HepG2 (cell line): ENCODE measurements around the gene TPRG1L. TPM values are rescaled to one million over a fixed set of nuclear protein-coding genes. Genes with fewer than 3 reads are reported as not detected.

Experiments
- ATAC-seq: fragments of 200-7000 bp; cut with Tn5 transposase; 3 replicates; pipeline ENCODE4 v1.9.1; 2020; ENCODE audit warnings: mild to moderate bottlenecking, moderate library complexity
- BruUV-seq: library from RNA; stranded (reverse); fragments of 400-500 nt; replicated peaks from 2 replicates; lab custom pipeline; 2021; lab: Mats Ljungman, UMichigan
- CTCF ChIA-PET: fragments of 300-600 bp; formaldehyde crosslinking; extraction: SDS; loops from one replicate; lab custom pipeline; 2021; ENCODE audit warnings: low total read pairs, inconsistent platforms, low intra/inter-chr PET ratio; lab: Yijun Ruan, JAX
- POLR2A ChIA-PET: fragments of 350-600 bp; sonication (Branson Sonifier 250); formaldehyde crosslinking; loops from one replicate; lab custom pipeline; 2020; ENCODE audit warnings: antibody characterized with exemption, inconsistent platforms; lab: Yijun Ruan, JAX
- DNase-seq: peaks from one replicate; pipeline ENCODE4 v3.0.0-alpha.2; 2015; ENCODE audit warnings: low spot score
- FAIRE-seq: peaks from 3 replicates; lab custom pipeline; 2011; peaks lifted over from hg19 to GRCh38; lab: Jason Lieb, UNC
- H2AFZ ChIP-seq: one replicate; pipeline ENCODE4 v1.6.1; 2011; ENCODE audit warnings: low read length, inconsistent platforms
- H3K27ac ChIP-seq: fragments of 300-600 bp; 3 replicates; pipeline ENCODE4 v1.8.0; 2011; ENCODE audit warnings: mixed run types, mild to moderate bottlenecking, mixed read lengths, low read length, inconsistent platforms; ENCODE audit not compliant: insufficient read depth; ENCODE audit errors: extremely low read length
- H3K27me3 ChIP-seq, 2 experiments: fragments of 200-600 bp in 1 of 2; 2 replicates in 1 of 2; 3 replicates in 1 of 2; pipeline versions ENCODE4 v1.6.0 to v1.8.0; 2011; ENCODE audit warnings: low read length in 2 of 2, mild to moderate bottlenecking in 2 of 2, moderate library complexity in 2 of 2, inconsistent platforms in 1 of 2; ENCODE audit not compliant: insufficient read depth in 2 of 2, control insufficient read depth in 1 of 2
- H3K36me3 ChIP-seq, 2 experiments: fragments of 200-600 bp in 1 of 2; replicated peaks in 1 of 2; 2 replicates in 1 of 2; 3 replicates in 1 of 2; pipeline versions ENCODE4 v1.5.1 to v1.8.0; 2011; ENCODE audit warnings: low read length in 2 of 2, inconsistent platforms in 1 of 2; ENCODE audit not compliant: insufficient read depth in 2 of 2, control insufficient read depth in 1 of 2
- H3K4me1 ChIP-seq: 2 replicates; pipeline ENCODE4 v1.5.1; 2012; ENCODE audit warnings: low read length, inconsistent platforms; ENCODE audit not compliant: insufficient read depth
- H3K4me2 ChIP-seq: 2 replicates; pipeline ENCODE4 v1.6.0; 2011; ENCODE audit warnings: low read depth, low read length, inconsistent platforms
- H3K4me3 ChIP-seq, 3 experiments: fragments of 200-600 bp in 1 of 3; sonication (generic), shearing (Covaris generic) in 1 of 3; replicated peaks in 1 of 3; 2 replicates each; pipeline ENCODE4 v1.5.1; 2011 to 2016; ENCODE audit warnings: low read length in 3 of 3, inconsistent platforms in 2 of 3, low read depth in 2 of 3, mild to moderate bottlenecking in 2 of 3, control low read depth in 1 of 3, mixed read lengths in 1 of 3; ENCODE audit not compliant: insufficient read depth in 1 of 3
- H3K79me2 ChIP-seq: one replicate; pipeline ENCODE4 v1.6.1; 2011; ENCODE audit warnings: low read length, inconsistent platforms; ENCODE audit not compliant: insufficient read depth
- H3K9ac ChIP-seq: 2 replicates; pipeline ENCODE4 v1.6.0; 2011; ENCODE audit warnings: mild to moderate bottlenecking, low read depth, low read length, inconsistent platforms; ENCODE audit not compliant: insufficient read depth
- H3K9me3 ChIP-seq: 2 replicates; pipeline ENCODE4 v1.5.1; 2012; ENCODE audit warnings: mild to moderate bottlenecking, low read length
- H4K20me1 ChIP-seq: 2 replicates; pipeline ENCODE4 v1.6.0; 2011; ENCODE audit warnings: inconsistent platforms, mild to moderate bottlenecking, low read length, moderate library complexity; ENCODE audit not compliant: insufficient read depth
- AFF4 ChIP-seq: sonication (generic); formaldehyde crosslinking; IDR thresholded peaks from 2 replicates; pipeline ENCODE4 v1.4.0; 2020; ENCODE audit warnings: missing genetic modification reagents
- CERS6 ChIP-seq: sonication (generic); formaldehyde crosslinking; IDR thresholded peaks from 2 replicates; pipeline ENCODE4 v1.5.0; 2020; ENCODE audit warnings: missing genetic modification reagents
- MAX ChIP-seq: IDR thresholded peaks from 2 replicates; pipeline ENCODE4 v1.6.1; 2012; ENCODE audit warnings: inconsistent platforms
- ZNF12 ChIP-seq: sonication (generic); formaldehyde crosslinking; IDR thresholded peaks from 2 replicates; pipeline ENCODE4 v1.5.0; 2020; ENCODE audit warnings: missing genetic modification reagents
- ZNF180 ChIP-seq: sonication (generic); formaldehyde crosslinking; IDR thresholded peaks from 2 replicates; pipeline ENCODE4 v1.4.0; 2020; ENCODE audit warnings: low read depth, missing genetic modification reagents, borderline replicate concordance
- ZNF326 ChIP-seq: sonication (generic); formaldehyde crosslinking; IDR thresholded peaks from 2 replicates; pipeline ENCODE4 v1.4.0; 2020; ENCODE audit warnings: missing genetic modification reagents, borderline replicate concordance
- ZNF761 ChIP-seq: sonication (generic); formaldehyde crosslinking; conservative IDR thresholded peaks from 2 replicates; pipeline ENCODE4 v1.4.0; 2020; ENCODE audit warnings: mild to moderate bottlenecking, missing genetic modification reagents
- ZNF773 ChIP-seq: sonication (generic); formaldehyde crosslinking; IDR thresholded peaks from 2 replicates; pipeline ENCODE4 v1.4.0; 2020; ENCODE audit warnings: missing genetic modification reagents, borderline replicate concordance
- ZSCAN12 ChIP-seq: sonication (generic); formaldehyde crosslinking; IDR thresholded peaks from 2 replicates; pipeline ENCODE4 v1.9.0; 2021; ENCODE audit warnings: mild to moderate bottlenecking, missing genetic modification reagents
- WGBS: methylation state at CpG from one replicate; pipeline ENCODE4 v1.1.6; 2017; ENCODE audit warnings: low lambda C conversion rate; 5-methylcytosine and 5-hydroxymethylcytosine counted together
- in situ Hi-C: cut with HindIII; loops from 2 replicates; pipeline ENCODE4 v1.10.0; 2017; ENCODE audit warnings: low pct_unique_long_range_greater_than_20kb; ENCODE audit not compliant: extremely low pct_ligation_motif_present
- intact Hi-C: fragments of 100-400 bp; cut with micrococcal nuclease; formaldehyde crosslinking; loops from one replicate; pipeline ENCODE4 v1.10.0; 2022; ENCODE audit not compliant: unreplicated experiment
- polyA plus RNA-seq, 8 experiments: library from polyadenylated mRNA; depleted of rRNA in 3 of 8; stranded (reverse) in 7 of 8; unstranded in 1 of 8; fragments of >200 nt; fragmentation: Illumina TruSeq in 4 of 8; extraction: Trizol in 4 of 8; gene quantifications; 2 replicates each; pipeline versions ENCODE4 v1.2.1 to v1.2.3, GENCODE V29; 2011 to 2016; ENCODE audit warnings: low read depth in 4 of 8, missing spikeins in 1 of 8, mixed read lengths in 1 of 8; ENCODE audit not compliant: insufficient read depth in 1 of 8
- total RNA-seq, 5 experiments: library from RNA; depleted of rRNA; stranded (reverse); fragments of >200 nt; fragmentation: Illumina TruSeq; extraction: Trizol; gene quantifications; 2 replicates each; pipeline ENCODE4 v1.2.3, GENCODE V29; 2016; ENCODE audit warnings: low read depth in 1 of 5

Gene TPRG1L
- total and polyA plus RNA-seq, 2 of the 13 experiments (the other 11 are each of a cell fraction or from before 2014, with no cell fraction given) = 21.3 to 37.4 TPM

- TF ChIP-seq AFF4 (CRISPR knock-in tag) (no peak), MAX (no peak)
These were observed 17.1 kb upstream of the TPRG1L start (continued) for GRCh38 chr1:3607703-3608065.

GRCh38 chr1:3608154-3608553 lies 16.7 kb upstream of the TPRG1L start:
- in situ Hi-C loops = no loop called here
- TF ChIP-seq ZNF326 (no peak), ZNF761 (no peak), CERS6 (CRISPR knock-in tag) (no peak), ZSCAN12 (CRISPR knock-in tag) (no peak), ZNF12 (CRISPR knock-in tag) (no peak), ZNF180 (CRISPR knock-in tag) (no peak), ZNF773 (CRISPR knock-in tag) (no peak)
- Histone ChIP-seq H3K79me2 (no peaks in the 10 kb centered on the region), H4K20me1 (peaks cover 6% of the 10 kb centered on the region; the same call in 1 of the 2 replicates), H2AFZ (no peak overlapping the region), H3K36me3 (no peaks in the 10 kb centered on the region), H3K27me3 (peaks cover 15 to 93% of the 10 kb centered on the region in 2 experiments), H3K9me3 (no peaks in the 10 kb centered on the region), H3K4me1 (peaks cover 35% of the 10 kb centered on the region), H3K27ac (no peak overlapping the region), H3K9ac (no peak overlapping the region), H3K4me2 (no peak overlapping the region), H3K4me3 (no peak overlapping the region)
- ChIA-PET CTCF (no interaction called here), POLR2A (no interaction called here)
- FAIRE-seq (no peak), ATAC-seq (no peak), DNase-seq (no peak)
- BruUV-seq = no TSS peak
- intact Hi-C loops = no loop called here
- WGBS = 15% methylated on average over 3 of the region's 7 CpGs
